K562 (cell line): ENCODE results near the gene RPS19. TPM values are rescaled to one million over a fixed set of nuclear protein-coding genes. Genes with fewer than 3 reads are reported as not detected.

Experiments used
- CBX1 ChIP-seq: sonication (generic); IDR thresholded peaks from 2 replicates; pipeline ENCODE4 v1.6.1; 2016; ENCODE audit warnings: antibody characterized with exemption, low read depth, mild to moderate bottlenecking
- CUX1 ChIP-seq: fragments of 200-800 bp; sonication (Bioruptor generic); IDR thresholded peaks from 2 replicates; pipeline ENCODE4 v1.6.1; 2016; ENCODE audit warnings: missing genetic modification characterization, missing compliant biosample characterization
- IFI16 ChIP-seq: fragments of 250-450 bp; sonication (Bioruptor Pico); IDR thresholded peaks from 2 replicates; pipeline ENCODE4 v2.1.2; 2022; ENCODE audit warnings: mild to moderate bottlenecking, inconsistent platforms
- MCM7 ChIP-seq, 2 experiments: fragments of 450-650 bp; IDR thresholded peaks; 2 replicates each; pipeline ENCODE4 v1.6.1; 2016 to 2018
- NFXL1 ChIP-seq: fragments of 450-650 bp; formaldehyde crosslinking; IDR thresholded peaks from 2 replicates; pipeline ENCODE4 v1.4.0; 2021; ENCODE audit warnings: mild to moderate bottlenecking
- NUFIP1 ChIP-seq: fragments of 450-650 bp; IDR thresholded peaks from 2 replicates; pipeline ENCODE4 v1.6.1; 2018; ENCODE audit not compliant: partially characterized antibody
- RBM17 ChIP-seq: fragments of 200-400 bp; formaldehyde crosslinking; IDR thresholded peaks from 2 replicates; pipeline ENCODE4 v1.6.1; 2017; ENCODE audit warnings: low read depth, mild to moderate bottlenecking, low read length, borderline replicate concordance
- SAFB ChIP-seq: fragments of 200-400 bp; formaldehyde crosslinking; IDR thresholded peaks from 2 replicates; pipeline ENCODE4 v1.6.1; 2017; ENCODE audit warnings: low read depth, low read length, borderline replicate concordance
- THRAP3 ChIP-seq: fragments of 450-650 bp; IDR thresholded peaks from 2 replicates; pipeline ENCODE4 v1.6.1; 2016; ENCODE audit warnings: mild to moderate bottlenecking, inconsistent platforms, borderline replicate concordance
- ZBED1 ChIP-seq: IDR thresholded peaks from 2 replicates; pipeline ENCODE4 v1.6.1; 2014
- ZBTB40 ChIP-seq, 2 experiments: fragments of 450-650 bp in 1 of 2; sonication (generic) in 1 of 2; formaldehyde crosslinking in 1 of 2; IDR thresholded peaks; 2 replicates each; pipeline versions ENCODE4 v1.7.1 to v1.9.0; 2016 to 2022; ENCODE audit warnings: inconsistent platforms in 1 of 2, mild to moderate bottlenecking in 1 of 2, missing genetic modification reagents in 1 of 2
- ZFPM2 ChIP-seq: fragments of 250-450 bp; sonication (Bioruptor Pico); IDR thresholded peaks from 2 replicates; pipeline ENCODE4 v1.5.1; 2022; ENCODE audit warnings: mild to moderate bottlenecking
- ZNF184 ChIP-seq: sonication (generic); formaldehyde crosslinking; IDR thresholded peaks from 2 replicates; pipeline ENCODE4 v1.5.0; 2020; ENCODE audit warnings: missing genetic modification reagents
- polyA plus RNA-seq, 8 experiments: library from polyadenylated mRNA; depleted of rRNA in 4 of 8; stranded (reverse) in 5 of 8; unstranded in 3 of 8; fragments of >200 nt; fragmentation: Nextera tagmentation in 2 of 8; fragmentation: Illumina TruSeq in 1 of 8; extraction: Ambion mirVana in 2 of 8; extraction: Trizol in 1 of 8; gene quantifications; 2 replicates each; pipeline versions ENCODE4 v1.2.1 to v1.2.3, GENCODE V29; 2011 to 2014; ENCODE audit warnings: inconsistent platforms in 1 of 8, missing spikeins in 1 of 8
- total RNA-seq, 7 experiments: library from RNA; depleted of rRNA in 6 of 7; stranded (reverse); fragments of >200 nt in 6 of 7; fragmentation: Illumina TruSeq in 2 of 7; extraction: Trizol in 2 of 7; gene quantifications; 2 replicates each; pipeline versions ENCODE4 v1.2.1 to v1.2.3, GENCODE V29; 2011 to 2021; ENCODE audit warnings: low replicate concordance in 1 of 7

Gene RPS19
- total and polyA plus RNA-seq, 9 of the 15 experiments (the other 6 are each of a cell fraction or from before 2014, with no cell fraction given), result 1,964 to 3,408 (median 2,747) TPM

GRCh38 chr19:41883821-41884733 is 24.0 kb downstream of the RPS19 start (continued):
- TF ChIP-seq ZBTB40 (IDR thresholded peaks at IDR 0.05), result peak; percentile 74
- TF ChIP-seq ZBTB40 (CRISPR knock-in tag; IDR thresholded peaks at IDR 0.05), result no peak
- peak; percentile 74; the same call in 1 of the 2 replicates for TF ChIP-seq THRAP3
- 0 out of 2 replicates have a peak, but pooled peaks have one; percentile 22 for TF ChIP-seq SAFB
- TF ChIP-seq CUX1 (CRISPR knock-in tag), result no peak; the same call in 1 of the 2 replicates
- no peak for TF ChIP-seq RBM17
- no peak for TF ChIP-seq ZNF184
- peak; percentile 94 for TF ChIP-seq CBX1
- no peak for TF ChIP-seq ZBED1
- peak; percentile 86 for TF ChIP-seq NUFIP1
- TF ChIP-seq ZFPM2 (CRISPR knock-in tag), result 0 out of 2 replicates have a peak, but pooled peaks have one; percentile 53
- TF ChIP-seq NFXL1 (CRISPR knock-in tag), result no peak
- no peak for TF ChIP-seq MCM7 (IDR thresholded peaks at IDR 0.05)
- no peak for TF ChIP-seq IFI16 (CRISPR knock-in tag)
